SK-N-MC (cell line): ENCODE measurements around the gene ZNF202.

ENCODE experiments used
- EZH2 ChIP-seq: fragments of 200-600 bp; sonication (generic); IDR thresholded peaks from one replicate; pipeline ENCODE4 v1.6.1; 2017; ENCODE audit warnings: antibody characterized with exemption
- POLR2AphosphoS5 ChIP-seq: IDR thresholded peaks from 2 replicates; pipeline ENCODE4 v1.6.1; 2012; ENCODE audit warnings: mild to moderate bottlenecking, low read depth, low read length, borderline replicate concordance

GRCh38 chr11:123775715-123776549 lies 34.5 kb upstream of the ZNF202 start:
- TF ChIP-seq POLR2AphosphoS5 (no peak), EZH2 (no peak)
